ENCODE measurements around the gene PTPRN.
"Not testable (repeated sequence)": the region's sequence is repeated elsewhere in the genome, so short reads cannot be mapped to it uniquely, and the experiment has no call there.

The PTPRN gene

GRCh38 chr2:219309278-219309677 lies at the start of gene PTPRN:
Gene PTPRN (minus strand): TSS chr2:219309401. CDS start chr2:219309332, 69 bp downstream.
- no peak for DNase-seq

DNA sequence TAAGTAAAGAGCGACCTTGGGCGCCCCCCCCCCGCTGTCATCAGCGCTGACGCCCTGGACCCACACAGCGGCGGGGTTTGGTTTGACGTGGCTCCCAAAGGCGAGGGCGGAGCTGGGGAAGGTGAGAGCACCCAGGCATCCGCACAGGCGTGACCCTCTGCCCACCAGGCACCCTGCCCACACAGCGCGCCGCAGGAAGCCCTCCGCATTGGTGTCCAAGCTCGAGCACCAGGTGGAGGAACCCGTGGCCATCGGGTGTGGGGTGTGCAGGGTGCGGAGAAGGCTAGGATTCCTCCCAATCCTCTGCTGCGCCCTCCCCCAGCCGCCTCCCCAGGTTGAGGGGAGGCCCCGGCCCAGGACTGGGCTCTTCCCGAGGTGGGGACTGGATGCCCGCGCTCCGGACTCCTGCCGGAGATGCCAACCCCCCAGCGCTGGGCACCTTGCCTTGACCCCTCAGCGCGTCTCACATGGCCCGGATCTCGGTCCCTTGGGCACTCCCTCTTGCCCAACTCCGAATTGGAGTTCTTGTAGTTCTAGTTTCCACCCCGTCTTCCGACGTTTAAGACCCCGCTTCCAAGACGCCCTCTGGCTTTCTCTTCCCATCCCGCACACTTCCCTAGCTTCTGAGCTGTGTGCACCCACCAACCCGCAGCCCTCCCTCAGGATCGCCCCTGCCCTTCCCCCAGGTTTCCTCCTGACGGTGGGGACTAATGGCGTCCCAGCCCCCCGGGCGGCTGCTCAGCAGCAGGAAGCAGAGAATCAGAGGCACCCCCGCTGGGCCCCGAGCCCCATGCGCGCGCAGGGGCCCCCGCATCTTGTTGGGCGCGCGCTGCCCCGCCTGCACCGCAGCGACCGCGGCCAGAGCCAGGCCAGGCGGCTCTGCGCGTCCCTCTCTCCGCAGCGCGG lies 49.2 kb upstream of the PTPRN start:
- no peak for DNase-seq

- no peak for DNase-seq
These were observed 47.6 kb upstream of the PTPRN start for GRCh38 chr2:219356834-219357233.

DNA sequence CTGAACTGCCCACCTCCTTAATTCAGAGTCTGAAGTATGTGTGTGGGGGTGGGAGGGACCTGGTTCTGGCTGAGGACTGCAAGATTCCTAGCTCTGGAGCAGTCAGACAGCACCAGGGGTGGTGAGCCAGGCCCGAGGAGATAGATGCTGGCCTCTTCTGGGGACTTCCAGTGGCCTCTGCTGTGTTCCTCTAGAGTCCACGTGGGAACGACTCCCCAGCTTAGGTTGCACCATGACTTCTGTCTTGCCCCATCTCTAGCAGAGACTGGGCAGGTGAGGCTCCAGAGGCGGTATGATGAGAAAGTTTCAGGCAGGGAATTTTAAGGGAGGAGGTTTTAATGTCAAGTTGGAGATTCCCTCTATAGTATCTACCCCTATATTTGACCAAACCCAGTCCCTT lies 45.4 kb upstream of the PTPRN start:
- DNase-seq, result no peak

- DNase-seq, result no peak
These were observed 43.9 kb upstream of the PTPRN start for GRCh38 chr2:219353129-219353528.

GRCh38 chr2:219352448-219353023 lies 43.3 kb upstream of the PTPRN start:
- DNase-seq, result peak; percentile 76

DNA sequence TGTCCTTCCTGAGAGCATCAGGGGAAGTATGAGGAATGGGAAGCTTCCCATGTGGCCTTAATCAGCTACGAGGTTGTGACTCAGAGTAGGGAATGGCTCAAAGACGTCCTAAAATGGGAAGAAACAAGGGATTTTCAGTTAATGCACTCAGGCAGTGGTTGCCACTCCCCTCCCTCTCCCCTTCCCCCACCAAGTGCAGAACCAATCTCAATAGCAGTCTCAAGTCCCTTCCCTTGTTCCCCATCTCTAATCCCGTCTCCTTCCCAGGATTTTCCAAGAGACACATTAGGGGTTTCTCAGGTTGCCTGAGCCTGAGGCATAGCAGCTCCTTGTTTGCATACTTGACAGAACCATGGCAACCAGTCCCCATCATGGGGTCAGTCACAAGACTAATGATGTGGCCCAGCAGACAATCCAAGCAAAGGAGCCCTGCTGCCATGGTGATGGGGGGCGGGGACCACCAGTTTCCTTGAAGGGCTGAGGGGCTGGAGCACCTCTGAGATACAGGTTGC lies 41.6 kb upstream of the PTPRN start:
- DNase-seq, result no peak

DNA sequence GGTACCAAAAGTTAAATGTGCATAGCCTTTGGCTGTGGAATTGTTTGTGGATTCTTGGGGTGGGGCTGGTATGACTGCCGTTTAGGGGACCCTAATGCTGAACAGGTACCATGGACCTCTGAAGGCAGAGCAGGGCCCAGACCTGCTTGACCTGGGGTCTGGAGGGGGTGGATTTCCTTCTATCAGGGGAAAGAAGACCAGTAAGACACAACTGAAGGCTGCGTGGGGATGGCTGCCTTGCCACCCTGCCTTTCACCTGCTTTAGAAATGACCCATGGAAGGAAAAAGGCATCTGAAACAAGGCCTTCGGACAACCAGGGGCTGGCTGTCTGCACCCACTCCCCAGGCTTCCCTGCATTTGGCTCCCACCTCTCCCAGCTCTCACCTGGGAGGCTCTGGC lies 41.0 kb upstream of the PTPRN start:
- no peak for DNase-seq

DNA sequence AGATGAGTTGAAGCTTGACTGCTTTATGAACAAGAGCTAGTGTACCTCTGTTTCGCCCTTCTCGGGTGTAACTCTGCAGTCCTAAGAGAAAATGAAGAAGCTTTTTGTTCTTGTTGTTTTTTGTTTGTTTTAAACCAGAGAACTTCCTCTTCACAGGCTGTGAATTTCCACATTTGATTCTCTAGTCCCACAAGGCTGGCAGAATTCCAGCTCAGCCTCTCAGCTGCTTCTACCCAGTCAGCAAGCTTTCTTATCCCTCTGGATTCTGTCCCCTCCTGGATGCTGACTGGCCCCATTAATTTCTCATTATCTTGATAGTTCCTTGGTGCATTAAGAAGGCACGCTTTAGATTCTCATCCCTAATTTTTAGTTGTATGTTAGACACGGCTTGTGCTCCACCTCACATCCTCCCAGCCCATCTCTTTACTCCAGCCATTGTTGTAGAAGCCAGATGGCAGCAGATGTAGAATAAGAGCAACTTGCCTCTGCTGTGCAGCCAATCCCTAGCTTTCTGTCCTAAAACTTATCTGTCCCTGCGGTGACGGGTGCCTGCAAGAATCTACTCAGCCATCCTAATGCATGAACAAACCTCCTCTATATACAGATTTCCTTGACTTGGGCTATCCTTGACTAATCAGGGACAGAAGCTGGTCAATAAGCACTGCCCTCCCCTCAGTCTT lies 35.7 kb upstream of the PTPRN start:
- no peak for DNase-seq

- DNase-seq, result no peak
These were observed 26.2 kb upstream of the PTPRN start for GRCh38 chr2:219335373-219335786.

DNA sequence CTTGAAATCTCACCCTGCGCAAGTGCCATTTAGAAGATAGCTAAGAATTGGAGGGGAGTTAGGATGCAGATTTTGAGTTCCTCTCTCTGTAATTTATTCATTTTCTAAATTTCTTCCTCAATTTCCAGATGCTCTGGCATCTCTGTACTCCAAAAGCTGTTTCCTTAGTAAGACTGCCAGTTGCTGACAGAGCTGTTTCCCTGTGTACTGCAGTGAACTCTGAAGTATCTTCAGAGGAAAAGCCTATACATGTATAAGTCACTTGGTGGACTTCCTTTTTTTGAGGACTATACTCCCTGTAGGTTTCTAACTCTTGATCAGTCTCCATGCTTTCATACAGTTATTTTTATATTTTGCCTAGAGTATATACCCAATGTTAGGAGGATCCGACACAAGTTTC lies 24.9 kb upstream of the PTPRN start:
- no peak for DNase-seq

GRCh38 chr2:219332542-219332941 lies 23.3 kb upstream of the PTPRN start, which contains the start of gene RESP18:
Gene RESP18 (minus strand): TSS chr2:219332744.
- no peak for DNase-seq

- peak; percentile 16 for DNase-seq
These were observed 22.5 kb upstream of the PTPRN start for GRCh38 chr2:219331560-219332213.

DNA sequence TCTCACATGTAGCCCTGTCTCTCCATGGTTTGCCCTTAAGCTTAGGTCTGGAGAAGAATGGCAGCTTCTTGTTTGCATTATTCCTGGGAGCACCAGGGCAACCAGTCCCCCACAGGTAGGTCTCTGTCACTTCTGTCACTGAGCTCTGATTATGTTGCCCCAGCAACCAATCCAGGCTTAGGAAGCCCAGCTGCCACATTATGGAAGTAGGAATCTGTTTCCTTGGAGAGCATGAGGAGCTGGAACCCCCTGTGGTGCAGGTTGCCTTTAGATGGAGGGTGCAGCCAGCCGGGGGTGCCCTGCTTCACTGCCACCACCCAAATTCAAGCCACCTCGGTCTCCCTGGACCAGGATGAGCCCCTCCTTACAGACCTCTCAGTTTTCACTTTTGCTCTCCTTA lies 18.5 kb upstream of the PTPRN start:
- no peak for DNase-seq

DNA sequence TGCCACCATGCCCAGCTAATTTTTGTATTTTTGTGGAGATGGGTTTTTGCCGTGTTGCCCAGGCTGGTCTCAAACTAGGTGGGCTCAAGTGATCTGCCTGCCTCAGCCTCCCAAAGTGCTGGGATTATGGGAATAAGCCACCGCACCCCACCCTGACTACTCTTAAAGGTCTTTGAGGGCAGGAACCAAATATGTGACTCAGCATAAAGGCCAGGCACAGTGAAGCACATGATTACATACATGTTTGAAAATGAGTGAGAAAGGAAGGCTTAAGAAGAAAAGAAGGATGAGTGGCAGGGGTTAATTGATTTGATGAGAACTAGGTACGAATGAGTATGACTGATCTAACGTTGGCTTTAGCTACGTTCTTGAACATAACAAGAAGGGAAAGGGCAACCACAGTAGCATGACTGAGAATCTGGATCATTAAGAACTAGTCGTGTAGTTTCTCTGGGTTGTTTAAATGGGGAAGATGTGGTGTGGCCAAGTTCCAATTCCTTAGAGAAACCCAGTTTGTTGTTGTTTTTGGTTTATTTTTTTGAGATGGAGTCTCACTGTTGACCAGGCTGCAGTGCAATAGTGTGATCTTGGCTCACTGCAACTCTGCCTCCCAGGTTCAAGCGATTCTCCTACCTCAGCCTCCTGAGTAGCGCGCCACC lies 16.6 kb upstream of the PTPRN start:
- no peak for DNase-seq

- DNase-seq, result no peak
These were observed 15.9 kb upstream of the PTPRN start for GRCh38 chr2:219325136-219325535.

- no peak for DNase-seq
These were observed 14.2 kb upstream of the PTPRN start for GRCh38 chr2:219323434-219323833.

DNA sequence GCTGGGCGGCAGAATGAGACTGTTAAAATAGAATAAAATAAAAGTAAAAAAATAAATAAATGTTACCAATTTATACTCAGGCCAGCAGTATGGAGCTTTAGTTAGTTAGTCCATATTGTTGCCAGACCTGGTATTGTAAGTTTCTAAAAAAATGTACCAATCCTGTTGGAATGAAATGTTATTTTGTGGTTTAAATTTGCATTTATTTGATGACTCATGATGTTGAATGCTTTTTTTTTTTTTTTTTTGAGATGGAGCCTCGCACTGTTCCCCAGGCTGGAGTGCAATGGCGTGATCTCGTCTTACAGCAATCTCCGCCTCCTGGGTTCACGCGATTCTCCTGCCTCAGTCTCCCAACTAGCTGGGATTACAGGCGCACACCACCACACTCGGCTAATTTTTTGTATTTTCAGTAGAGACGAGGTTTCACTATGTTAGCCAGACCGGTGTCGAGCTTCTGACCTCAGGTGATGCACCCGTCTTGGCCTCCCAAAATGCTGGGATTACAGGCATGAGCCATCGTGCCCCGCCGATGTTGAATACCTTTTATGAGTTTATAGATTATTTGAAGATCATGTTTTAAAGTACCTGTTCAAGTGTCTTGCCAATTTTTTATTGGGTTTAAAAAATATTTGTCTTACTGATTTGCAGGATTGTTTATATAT lies 5.7 kb upstream of the PTPRN start:
- no peak for DNase-seq

DNA sequence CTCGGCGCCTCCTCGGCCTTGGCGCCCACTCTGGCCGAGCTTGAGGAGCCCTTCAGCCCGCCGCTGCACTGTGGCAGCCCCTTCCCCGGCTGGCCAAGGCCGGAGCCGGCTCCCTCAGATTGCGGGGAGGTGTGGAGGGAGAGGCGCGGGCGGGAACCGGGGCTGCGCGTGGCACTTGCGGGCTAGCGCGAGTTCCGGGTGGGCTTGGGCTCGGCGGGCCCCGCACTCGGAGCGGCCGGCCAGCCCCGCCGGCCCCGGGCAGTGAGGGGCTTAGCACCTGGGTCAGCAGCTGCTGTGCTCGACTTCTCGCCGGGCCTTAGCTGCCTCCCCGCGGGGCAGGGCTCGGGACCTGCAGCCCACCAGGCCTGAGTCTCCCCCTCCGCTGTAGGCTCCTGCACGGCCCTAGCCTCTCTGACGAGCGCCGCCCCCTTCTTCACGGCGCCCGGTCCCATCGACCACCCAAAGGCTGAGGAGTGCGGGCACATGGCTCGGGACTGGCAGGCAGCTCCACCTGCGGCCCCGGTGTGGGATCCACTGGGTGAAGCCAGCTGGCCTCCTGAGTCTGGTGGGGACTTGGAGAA lies 3.6 kb upstream of the PTPRN start:
- not testable (repeated sequence) for DNase-seq

GRCh38 chr2:219308142-219309101 lies 779 bp downstream of the PTPRN start:
- peak; percentile 70 for DNase-seq
